GM13976 (cell line): Measurements from ENCODE around the gene UCP2.

Experiments used
- DNase-seq: peaks from one replicate; pipeline ENCODE4 v3.0.0; 2012; ENCODE audit warnings: low spot score
- in situ Hi-C: fragments of 300-500 bp; cut with MboI; formaldehyde crosslinking; loops from one replicate; pipeline ENCODE4 v1.12.0; 2022; ENCODE audit warnings: low sequenced_read_pairs, mixed read lengths, inconsistent platforms; ENCODE audit not compliant: unreplicated experiment
- TF ChIP-seq, protein P1 (sequence below): IDR thresholded peaks from 2 replicates; pipeline ENCODE4 v1.5.1; 2012; ENCODE audit warnings: borderline replicate concordance, mild to moderate bottlenecking; ENCODE audit not compliant: insufficient read depth; ENCODE audit errors: extremely low read depth, missing control alignments, control extremely low read depth

Gene UCP2

DNA sequence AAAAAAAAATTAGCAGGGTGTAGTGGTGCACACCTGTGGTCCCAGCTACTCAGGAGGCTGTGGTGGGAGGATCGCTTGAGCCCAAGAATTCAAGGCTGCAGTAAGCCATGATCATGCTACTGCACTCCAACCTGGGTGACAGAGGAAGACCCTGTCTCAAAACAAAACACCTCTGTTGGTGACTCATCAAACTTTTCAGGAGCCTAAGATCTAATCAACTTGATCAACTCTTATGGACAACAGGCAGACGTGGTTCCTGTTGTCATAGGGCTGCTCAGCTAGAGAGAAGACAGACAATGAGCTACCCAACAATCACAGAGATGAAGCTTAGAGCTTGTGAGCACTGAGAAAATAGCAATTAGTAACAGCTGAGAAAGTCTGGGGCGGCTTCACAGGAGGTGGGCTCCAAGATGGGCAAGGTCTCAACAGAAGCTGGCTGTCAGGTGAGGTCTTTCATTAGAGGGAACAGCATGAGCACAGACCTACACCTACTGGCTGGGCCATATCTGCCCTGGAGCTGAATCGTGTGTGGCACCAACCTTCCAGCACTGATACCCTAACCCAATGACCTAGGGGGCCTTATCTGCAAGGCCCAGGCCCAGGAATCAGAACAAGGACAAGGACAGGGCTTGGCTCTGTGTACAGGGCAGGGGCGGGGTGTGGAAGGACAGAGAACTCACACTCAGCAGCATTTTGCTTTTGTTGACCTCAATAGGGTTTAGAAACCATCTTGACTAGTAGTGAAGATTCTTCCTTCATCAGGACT lies 33.5 kb upstream of the UCP2 start:
- no peak for DNase-seq
- in situ Hi-C loops = no loop called here
- TF ChIP-seq, protein P1, sequence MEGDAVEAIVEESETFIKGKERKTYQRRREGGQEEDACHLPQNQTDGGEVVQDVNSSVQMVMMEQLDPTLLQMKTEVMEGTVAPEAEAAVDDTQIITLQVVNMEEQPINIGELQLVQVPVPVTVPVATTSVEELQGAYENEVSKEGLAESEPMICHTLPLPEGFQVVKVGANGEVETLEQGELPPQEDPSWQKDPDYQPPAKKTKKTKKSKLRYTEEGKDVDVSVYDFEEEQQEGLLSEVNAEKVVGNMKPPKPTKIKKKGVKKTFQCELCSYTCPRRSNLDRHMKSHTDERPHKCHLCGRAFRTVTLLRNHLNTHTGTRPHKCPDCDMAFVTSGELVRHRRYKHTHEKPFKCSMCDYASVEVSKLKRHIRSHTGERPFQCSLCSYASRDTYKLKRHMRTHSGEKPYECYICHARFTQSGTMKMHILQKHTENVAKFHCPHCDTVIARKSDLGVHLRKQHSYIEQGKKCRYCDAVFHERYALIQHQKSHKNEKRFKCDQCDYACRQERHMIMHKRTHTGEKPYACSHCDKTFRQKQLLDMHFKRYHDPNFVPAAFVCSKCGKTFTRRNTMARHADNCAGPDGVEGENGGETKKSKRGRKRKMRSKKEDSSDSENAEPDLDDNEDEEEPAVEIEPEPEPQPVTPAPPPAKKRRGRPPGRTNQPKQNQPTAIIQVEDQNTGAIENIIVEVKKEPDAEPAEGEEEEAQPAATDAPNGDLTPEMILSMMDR = no peak

DNA sequence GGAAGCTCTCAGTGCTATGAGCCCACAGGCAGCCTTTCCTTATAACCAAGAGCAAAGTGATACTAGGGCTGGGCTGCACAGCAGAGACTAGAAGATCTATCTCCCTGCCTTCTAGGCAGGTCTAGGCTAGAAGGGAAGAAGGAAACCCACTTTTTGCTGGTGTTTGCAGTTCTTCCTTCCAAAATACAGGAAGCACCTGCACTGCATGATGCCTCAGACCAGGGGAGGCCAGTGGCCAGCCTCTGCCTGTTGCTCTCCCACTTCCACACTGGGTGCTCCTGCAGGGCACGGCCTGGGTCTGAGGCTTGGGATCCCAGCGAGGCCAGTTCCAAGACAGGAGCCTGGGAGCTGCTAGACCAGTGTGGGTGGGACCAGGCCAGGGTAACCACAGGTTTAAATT lies 32.2 kb upstream of the UCP2 start:
- TF ChIP-seq, protein P1 = no peak
- in situ Hi-C loops = no loop called here

DNA sequence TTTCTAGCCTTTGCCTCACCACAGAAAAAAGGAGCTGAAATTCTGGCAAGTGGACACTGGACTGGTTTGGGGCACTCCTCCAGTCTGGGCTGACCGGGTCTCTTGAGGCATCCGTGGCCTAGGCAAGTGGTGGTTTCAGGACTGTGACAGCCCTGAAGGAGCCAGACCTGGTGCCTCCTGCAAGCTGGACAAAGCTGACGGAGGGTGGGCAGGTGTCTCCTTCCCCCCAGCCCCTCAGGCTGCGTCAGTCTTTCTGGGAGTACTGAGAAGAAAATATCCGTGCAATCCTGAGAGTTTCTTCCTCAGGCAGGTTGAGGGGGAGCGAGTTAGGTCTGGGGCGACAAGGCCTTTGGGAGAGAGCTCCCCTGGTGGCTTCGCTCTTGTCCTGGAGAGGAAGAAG lies 30.5 kb upstream of the UCP2 start:
- TF ChIP-seq, protein P1 = no peak
- in situ Hi-C loops = no loop called here

More for the DNA sequence above, 32.2 kb upstream of the UCP2 start:
- no peak for DNase-seq

DNA sequence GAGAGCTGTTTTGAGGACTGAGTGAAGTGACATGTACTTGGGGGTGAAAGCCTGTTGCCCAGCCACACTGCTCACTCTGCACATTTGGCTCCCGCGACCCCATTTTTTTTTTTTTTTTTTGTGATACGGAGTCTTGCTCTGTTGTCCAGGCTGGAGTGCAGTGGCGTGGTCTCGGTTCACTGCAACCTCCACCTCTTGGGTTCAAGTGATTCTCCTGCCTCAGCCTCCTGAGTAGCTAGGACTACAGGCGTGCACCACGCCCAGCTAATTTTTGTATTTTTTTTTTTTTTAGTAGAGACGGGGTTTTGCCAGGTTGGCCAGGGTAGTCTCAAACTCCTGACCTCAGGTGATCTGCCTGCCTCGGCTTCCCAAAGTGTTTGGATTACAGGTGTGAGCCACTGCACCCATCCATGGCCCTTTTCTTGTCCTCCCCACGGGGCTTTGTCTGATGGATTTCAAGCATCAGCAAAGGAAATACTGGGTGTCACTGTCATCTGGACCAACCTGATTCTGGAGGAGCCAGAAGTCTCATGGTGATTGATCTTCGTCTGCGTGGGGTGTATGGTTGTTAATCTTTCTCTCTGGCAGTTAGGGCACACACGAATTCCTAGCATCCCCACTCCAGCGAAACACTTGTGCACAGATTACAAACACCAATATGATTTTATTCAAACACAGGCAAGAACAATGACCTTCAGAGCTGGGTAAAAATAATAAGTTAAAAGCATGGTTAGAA lies 29.6 kb upstream of the UCP2 start:
- DNase-seq = no peak
- in situ Hi-C loops = no loop called here
- TF ChIP-seq, protein P1 = no peak

More for the DNA sequence above, 30.5 kb upstream of the UCP2 start:
- DNase-seq = no peak

DNA sequence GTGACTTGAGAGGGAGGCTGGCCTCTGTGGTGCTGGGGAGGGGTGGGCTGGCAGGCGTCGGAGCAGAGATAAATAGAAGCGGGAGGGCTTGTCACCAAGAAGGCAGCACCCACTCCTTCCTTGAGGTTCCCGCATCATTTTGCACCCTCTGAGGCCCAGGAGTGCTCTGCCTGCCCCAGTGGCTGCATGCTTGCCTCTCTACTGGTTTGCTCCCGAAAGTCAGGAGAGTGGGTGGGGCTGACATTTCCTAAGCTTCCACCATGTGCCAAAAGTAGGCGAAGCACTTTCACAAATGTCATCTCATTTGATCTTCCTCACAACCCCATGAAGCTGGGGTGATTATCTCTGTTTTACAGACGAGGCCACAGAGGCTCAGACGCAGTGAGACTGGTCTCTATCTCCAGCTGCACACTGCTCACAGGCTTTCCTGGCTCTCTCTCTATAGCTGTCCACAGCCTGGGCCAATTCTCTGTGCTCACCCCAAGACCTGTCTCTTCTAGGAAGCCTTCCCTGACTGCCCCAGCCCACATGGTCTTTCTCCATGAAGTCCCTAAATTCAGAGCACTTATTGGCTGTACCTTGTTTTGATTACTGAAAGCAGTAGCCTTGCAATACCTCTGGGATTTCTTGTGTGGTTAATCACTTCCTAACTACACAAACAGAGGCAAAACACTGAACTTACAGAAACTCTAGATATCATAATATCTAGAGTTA lies 28.9 kb upstream of the UCP2 start:
- DNase-seq = peak; percentile 67
- TF ChIP-seq, protein P1 = no peak
- in situ Hi-C loops = no loop called here
